Measurements from ENCODE around the gene ALKBH3.

Gene ALKBH3

DNA sequence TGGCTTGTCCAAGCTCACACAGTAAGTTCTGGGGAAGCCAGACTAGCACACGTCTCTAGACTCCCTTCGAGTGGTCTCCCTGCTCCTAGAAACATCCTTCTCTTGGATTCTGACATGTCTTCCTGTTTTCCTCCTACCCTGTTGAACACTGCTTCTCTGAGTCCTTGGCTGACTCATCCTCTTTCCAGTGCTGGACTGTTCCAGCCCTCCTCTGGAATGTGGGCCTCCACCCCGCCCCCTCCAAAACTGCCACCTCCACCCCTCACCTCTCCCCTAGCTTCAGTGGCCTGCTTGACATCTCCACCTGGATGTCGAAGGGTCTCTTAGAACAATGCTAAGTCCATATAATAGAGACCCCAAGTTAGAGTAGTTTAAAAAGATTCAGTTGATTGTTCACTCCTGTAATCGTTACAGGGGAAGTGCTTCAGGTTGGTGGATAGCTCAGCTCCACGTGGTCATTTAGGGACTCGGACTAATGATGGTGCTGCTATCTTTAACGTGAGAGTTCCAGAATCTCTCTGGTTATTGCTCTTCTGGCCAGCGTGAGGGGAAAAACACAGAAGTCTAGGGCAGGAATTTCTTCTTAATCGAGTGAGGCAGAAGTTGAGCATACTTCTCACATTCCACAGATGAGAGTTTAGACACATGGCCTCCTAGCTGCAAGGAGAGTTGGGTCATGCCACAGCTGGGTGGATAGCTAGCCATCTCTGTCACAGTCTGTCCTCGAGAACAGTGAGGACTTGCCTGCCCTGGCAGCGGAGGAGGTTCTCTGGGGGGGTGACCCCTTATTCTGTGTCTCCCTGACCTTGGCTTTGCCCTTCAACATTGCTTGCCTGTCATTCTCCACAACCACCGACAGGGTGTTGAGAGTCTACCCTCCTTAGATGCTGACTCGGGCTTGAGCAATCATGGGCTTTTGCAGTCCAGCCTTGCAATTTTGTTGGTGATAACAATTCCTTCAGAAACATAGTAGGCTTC, 57.1 kb downstream of the ALKBH3 start:
- peak; percentile 59 for FAIRE-seq

DNA sequence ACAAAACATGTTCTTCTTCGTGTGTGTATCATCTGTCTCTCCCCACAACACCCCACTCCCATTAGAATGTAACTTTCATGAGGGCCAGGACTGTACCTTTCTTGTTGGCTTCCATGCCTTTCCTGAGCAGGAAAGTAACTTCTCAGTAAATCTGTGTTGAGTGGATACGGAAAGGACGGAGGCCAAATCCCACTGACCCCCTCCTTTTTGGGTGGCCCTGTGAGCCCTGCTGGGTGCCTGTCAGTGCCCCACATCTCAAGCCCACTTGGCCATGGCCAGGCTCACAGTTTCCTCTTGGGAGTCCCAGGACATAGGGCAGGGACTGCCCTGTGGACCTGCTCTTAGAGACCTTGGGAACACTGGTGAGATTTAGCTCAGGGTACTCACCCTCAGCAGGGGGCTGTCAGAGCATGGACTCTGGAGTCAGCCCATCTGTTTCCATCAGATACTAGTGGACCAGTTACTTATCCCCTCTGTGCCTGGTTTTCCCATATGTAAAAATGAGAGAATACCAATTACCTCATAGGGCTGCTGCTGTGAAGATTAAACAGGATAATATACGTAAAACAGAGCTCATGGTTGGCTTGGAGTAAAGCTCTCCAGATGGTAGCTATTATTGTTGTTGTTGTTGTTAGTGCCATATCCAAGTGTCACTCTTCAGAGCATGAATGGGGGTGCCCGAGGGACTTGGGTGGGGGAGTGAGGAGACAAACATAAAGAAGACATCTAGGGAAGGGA, 60.8 kb downstream of the ALKBH3 start:
- no peak for DNase-seq (ENCODE audit: low spot score)
- no peak for FAIRE-seq

More for the DNA sequence above, 57.1 kb downstream of the ALKBH3 start:
- DNase-seq (ENCODE audit: low spot score) = peak; percentile 88

GRCh38 chr11:43942662-43943371, 62.2 kb downstream of the ALKBH3 start:
- no peak for FAIRE-seq
- DNase-seq (ENCODE audit: low spot score) = peak; percentile 37

DNA sequence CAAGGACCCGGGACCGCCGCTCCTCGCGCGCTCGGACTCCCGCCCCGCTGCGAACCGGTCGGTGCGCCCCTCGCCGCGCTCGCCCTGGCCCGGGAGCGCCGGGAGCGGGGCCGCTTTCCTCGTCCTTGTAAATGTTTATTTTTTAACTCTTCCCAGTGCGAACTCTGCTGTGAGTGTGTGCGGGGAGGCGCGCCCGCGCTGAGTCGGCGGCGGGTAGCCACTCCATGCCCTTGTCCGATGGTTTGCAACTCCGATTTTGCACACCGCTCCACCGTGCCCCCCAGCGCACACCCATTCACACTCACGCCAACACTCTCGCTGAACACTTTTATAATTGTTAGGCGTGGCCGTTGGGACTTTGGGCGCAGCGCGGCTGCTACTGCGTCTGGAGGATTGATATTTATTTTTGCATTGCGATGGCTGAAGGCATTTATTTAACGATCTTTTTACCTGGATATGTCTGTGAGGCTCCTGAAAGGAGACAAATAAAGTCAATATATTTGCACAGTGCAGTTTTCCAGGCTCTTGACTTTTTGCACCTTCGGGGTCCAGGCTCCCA, 62.8 kb downstream of the ALKBH3 start:
- no peak for DNase-seq (ENCODE audit: low spot score)
- FAIRE-seq = no peak

DNA sequence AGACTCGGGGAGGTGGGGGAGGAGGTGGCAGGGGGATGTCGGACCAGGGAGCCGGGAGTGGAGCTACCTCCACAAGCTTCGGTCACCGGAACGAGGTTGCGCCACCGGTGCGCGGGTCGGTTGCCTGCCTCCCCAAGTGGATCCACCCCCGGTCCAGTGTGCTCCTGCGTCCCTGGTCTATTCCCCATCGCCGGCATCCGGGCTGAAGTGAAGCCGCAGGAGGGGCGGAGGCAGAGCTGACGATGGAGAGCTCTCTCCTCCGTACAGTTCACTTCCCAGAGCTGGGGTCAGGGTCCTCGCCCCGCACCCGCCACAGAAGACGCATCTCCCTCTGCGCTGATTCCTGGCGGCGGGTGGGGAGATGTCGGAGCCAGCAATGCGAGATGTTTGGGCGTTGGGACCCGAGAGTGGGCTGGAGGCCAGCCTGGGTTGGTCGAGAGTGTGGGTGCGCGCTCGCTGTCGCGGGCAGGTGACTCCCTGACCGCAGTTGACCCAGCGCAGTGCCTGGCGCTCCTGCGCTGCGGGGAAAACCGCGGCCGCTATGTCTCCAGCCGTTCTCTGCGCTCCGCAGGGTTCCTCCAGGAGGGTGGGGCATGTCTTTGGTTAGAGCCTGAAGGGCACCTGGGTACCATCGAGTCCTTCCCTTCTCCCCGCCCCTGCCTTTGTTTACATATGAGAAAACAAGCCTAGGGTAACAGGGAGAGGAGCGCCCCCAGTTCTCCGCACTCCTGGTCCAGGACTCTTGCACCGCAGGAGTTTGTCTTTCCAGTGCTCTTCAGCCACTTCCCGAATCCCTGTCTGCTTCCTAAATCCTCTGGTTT, 63.5 kb downstream of the ALKBH3 start:
- no peak for FAIRE-seq
- DNase-seq (ENCODE audit: low spot score) = peak; percentile 30

GRCh38 chr11:43944761-43945311, 64.2 kb downstream of the ALKBH3 start:
- FAIRE-seq = no peak

DNA sequence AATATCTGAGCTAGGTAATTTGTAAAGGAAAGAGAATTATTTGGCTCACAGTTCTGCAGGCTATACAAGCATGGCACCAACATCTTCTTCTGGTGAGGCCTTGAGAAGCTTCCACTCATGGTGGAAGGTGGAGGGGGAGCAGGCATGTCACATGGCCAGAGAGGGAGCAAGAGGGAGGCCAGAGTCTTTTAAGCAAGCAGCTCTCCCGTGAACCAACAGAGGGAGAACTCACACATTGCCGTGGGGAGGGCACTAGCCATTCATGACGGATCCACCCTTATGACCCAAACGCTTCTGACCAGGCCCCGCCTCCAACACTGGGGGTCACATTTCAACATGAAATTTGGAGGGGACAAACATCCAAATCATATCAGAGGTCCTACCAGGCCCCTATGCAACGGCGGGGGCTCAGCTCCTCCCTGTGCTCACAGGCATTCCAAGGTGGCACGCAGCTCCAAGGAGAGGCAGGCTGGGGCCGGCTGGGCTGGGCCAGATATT, 66.4 kb downstream of the ALKBH3 start:
- DNase-seq (ENCODE audit: low spot score) = no peak
- no peak for FAIRE-seq

More at GRCh38 chr11:43944761-43945311, 64.2 kb downstream of the ALKBH3 start:
- peak; percentile 78 for DNase-seq (ENCODE audit: low spot score)

GRCh38 chr11:43947815-43948214, 67.2 kb downstream of the ALKBH3 start:
- FAIRE-seq (no peak), DNase-seq (ENCODE audit: low spot score) (no peak)

- no peak for FAIRE-seq
- DNase-seq (ENCODE audit: low spot score) = no peak
Measured at GRCh38 chr11:43948341-43949225, 68.0 kb downstream of the ALKBH3 start.

- no peak for DNase-seq (ENCODE audit: low spot score)
- no peak for FAIRE-seq
Measured at GRCh38 chr11:43950311-43950855, 69.8 kb downstream of the ALKBH3 start.

- FAIRE-seq = no peak
Measured at GRCh38 chr11:43951231-43951630, 70.6 kb downstream of the ALKBH3 start.

DNA sequence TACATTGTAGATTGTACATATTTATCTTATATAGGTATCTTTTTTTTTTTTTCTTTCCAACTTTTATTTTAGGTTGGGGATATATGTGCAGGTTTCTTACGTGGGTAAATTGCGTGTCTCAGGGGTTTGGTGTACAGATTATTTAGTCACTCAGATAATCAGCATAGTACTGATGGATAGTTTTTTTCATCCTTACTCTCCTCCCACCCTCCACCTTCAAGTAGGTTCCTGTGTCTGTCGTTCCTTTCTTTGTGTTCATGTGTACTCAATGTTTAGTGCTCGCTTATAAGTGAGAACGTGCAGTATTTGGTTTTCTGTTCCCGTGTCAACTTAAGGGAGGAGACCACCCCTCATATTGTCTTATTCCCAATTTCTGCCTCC, 71.4 kb downstream of the ALKBH3 start:
- FAIRE-seq = no peak

More at GRCh38 chr11:43951231-43951630, 70.6 kb downstream of the ALKBH3 start:
- no peak for DNase-seq (ENCODE audit: low spot score)

GRCh38 chr11:43952401-43953342, 72.0 kb downstream of the ALKBH3 start:
- FAIRE-seq (no peak), DNase-seq (ENCODE audit: low spot score) (no peak)

More for the DNA sequence above, 71.4 kb downstream of the ALKBH3 start:
- no peak for DNase-seq (ENCODE audit: low spot score)

DNA sequence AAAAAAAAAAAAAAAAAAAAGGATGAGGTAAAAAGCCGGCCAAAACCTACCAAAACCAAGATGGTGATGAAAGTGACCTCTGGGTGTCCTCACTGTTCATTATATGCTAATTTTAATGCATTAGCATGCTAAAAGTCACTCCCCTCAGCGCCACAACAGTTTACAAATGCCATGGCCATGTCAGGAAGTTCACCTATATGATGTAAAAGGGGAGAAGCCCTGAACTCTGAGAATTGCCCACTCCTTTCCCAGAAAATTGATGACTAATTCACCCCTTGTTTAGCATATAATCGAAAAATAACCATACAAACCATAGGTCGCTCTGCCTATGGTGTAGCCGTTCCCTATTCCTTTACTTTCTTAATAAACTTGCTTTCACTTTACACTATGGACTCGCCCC, 72.9 kb downstream of the ALKBH3 start:
- FAIRE-seq (no peak), DNase-seq (ENCODE audit: low spot score) (no peak)

DNA sequence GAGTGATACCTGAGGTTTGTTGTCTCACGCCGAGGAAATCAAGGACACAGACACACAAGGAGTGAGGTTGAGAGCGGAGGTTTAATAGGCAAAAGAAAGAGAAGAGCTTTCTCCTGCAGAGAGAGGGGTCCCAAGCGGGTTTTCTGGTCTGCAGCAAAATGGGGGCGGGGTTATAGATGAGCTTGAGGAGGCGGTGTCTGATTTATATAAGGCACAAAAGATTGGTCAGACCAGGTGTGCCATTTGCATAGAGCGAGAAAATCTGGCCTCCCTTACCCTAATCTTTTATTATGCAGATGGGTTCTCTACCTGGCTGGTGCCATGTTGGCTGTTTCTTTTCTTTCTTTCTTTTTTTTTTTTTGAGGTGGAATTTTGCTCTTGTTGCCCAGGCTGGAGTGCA, 73.6 kb downstream of the ALKBH3 start:
- FAIRE-seq (no peak), DNase-seq (ENCODE audit: low spot score) (no peak)

DNA sequence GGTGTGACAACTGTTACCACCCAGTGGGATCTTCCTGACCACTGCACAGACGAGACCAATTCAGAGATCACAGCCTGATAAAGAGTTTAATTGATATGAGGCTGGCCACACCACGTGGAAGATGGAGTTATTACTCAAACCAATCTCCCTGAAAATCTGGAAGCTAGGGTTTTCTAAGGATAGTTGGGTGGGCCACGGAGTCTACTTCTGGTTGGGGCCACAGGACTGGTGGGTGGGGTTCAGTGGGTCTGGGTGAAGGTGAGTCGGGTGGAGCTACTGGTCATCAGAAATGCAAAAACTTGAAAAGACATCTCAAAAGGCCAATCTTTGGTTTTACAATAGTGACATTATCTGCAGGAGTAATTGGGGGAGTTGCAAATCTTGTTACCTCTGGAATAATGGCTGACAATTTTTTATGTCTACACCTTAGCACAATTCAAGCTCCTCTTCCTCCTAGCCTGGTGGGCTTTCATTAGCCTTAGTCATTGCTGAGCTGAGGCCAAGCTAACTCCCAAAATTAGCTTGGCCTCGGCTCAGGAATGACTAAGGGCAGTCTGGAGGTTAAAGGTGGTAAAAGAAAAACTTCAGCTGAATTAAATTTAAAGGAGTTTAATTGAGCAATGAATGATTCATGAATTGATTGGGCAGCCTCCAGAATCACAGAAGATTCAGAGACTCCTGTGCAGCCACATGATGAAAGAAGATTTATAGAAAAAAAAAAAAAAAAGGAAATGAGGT, 74.9 kb downstream of the ALKBH3 start:
- no peak for FAIRE-seq
- DNase-seq (ENCODE audit: low spot score) = no peak

GRCh38 chr11:43957571-43957970, 76.9 kb downstream of the ALKBH3 start:
- FAIRE-seq = no peak
- no peak for DNase-seq (ENCODE audit: low spot score)

Measured in urothelium cell line (cell line).